Measurements from ENCODE around the gene C2.

Gene C2

GRCh38 chr6:31956796-31957195, 29.3 kb downstream of the C2 start:
- H3K27me3 ChIP-seq (ENCODE audit: insufficient read depth, low read length, poor library complexity), result no peaks in the 10 kb centered on the region
- TF ChIP-seq EZH2 (IDR thresholded peaks at IDR 0.05; ENCODE audit: borderline replicate concordance, low read depth, low read length, severe bottlenecking), result no peak
- TF ChIP-seq, protein P1, sequence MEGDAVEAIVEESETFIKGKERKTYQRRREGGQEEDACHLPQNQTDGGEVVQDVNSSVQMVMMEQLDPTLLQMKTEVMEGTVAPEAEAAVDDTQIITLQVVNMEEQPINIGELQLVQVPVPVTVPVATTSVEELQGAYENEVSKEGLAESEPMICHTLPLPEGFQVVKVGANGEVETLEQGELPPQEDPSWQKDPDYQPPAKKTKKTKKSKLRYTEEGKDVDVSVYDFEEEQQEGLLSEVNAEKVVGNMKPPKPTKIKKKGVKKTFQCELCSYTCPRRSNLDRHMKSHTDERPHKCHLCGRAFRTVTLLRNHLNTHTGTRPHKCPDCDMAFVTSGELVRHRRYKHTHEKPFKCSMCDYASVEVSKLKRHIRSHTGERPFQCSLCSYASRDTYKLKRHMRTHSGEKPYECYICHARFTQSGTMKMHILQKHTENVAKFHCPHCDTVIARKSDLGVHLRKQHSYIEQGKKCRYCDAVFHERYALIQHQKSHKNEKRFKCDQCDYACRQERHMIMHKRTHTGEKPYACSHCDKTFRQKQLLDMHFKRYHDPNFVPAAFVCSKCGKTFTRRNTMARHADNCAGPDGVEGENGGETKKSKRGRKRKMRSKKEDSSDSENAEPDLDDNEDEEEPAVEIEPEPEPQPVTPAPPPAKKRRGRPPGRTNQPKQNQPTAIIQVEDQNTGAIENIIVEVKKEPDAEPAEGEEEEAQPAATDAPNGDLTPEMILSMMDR (IDR thresholded peaks at IDR 0.05; ENCODE audit: borderline replicate concordance, extremely low read depth, low read length, poor library complexity, severe bottlenecking), result no peak
- H3K9me3 ChIP-seq (ENCODE audit: insufficient read depth, low read length, severe bottlenecking), result no peaks in the 10 kb centered on the region
- no peak overlapping the region for H3K9ac ChIP-seq (ENCODE audit: low read depth, low read length)
- peaks cover 67% of the 10 kb centered on the region for H3K36me3 ChIP-seq (ENCODE audit: insufficient read depth, low read length)
- H4K20me1 ChIP-seq (ENCODE audit: insufficient read depth, low read length), result no peaks in the 10 kb centered on the region
- H3K27ac ChIP-seq (ENCODE audit: low read length), result no peak overlapping the region
- H2AFZ ChIP-seq (ENCODE audit: low read depth, low read length), result no peak overlapping the region
- DNase-seq, result no peak
- peaks cover 35% of the 10 kb centered on the region for H3K4me1 ChIP-seq (ENCODE audit: insufficient read depth, low read length)
- no peak overlapping the region for H3K4me3 ChIP-seq (ENCODE audit: low read depth in 1 of 2, low read length in 2 of 2)
- H3K4me2 ChIP-seq (ENCODE audit: insufficient read depth, low read length), result peak overlapping the region; percentile 92
- ATAC-seq (ENCODE audit: insufficient read depth, low read depth), result no peak
- peaks cover 37% of the 10 kb centered on the region for H3K79me2 ChIP-seq (ENCODE audit: insufficient read depth, low read length)

DNA sequence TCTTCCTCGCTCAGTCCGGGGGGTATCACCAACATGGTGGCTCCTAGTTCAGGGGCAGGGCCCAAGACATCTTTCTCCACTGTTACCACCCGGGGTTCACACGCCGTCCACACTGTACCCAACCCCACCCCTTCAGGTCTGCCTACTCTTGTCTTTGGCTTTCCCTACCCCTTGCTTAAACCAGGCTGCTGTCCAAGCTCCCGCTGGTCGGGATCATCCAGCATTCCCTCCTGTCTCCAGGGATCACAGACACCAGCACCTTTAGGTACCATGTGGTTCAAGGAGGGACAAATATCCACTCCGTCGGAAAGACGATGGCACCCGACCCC, 30.9 kb downstream of the C2 start:
- H3K36me3 ChIP-seq (ENCODE audit: insufficient read depth, low read length), result peaks cover 67% of the 10 kb centered on the region
- no peaks in the 10 kb centered on the region for H4K20me1 ChIP-seq (ENCODE audit: insufficient read depth, low read length)
- H3K27me3 ChIP-seq (ENCODE audit: insufficient read depth, low read length, poor library complexity), result no peaks in the 10 kb centered on the region
- H3K9me3 ChIP-seq (ENCODE audit: insufficient read depth, low read length, severe bottlenecking), result no peaks in the 10 kb centered on the region
- H3K4me3 ChIP-seq (ENCODE audit: low read depth in 1 of 2, low read length in 2 of 2), result peak overlapping the region; percentile 86
- peak overlapping the region; percentile 92 for H3K4me2 ChIP-seq (ENCODE audit: insufficient read depth, low read length)
- H3K27ac ChIP-seq (ENCODE audit: low read length), result peak overlapping the region; percentile 74
- peaks cover 35% of the 10 kb centered on the region for H3K4me1 ChIP-seq (ENCODE audit: insufficient read depth, low read length)
- H2AFZ ChIP-seq (ENCODE audit: low read depth, low read length), result peak overlapping the region; percentile 86
- DNase-seq, result no peak
- ATAC-seq (ENCODE audit: insufficient read depth, low read depth), result no peak
- peaks cover 37% of the 10 kb centered on the region for H3K79me2 ChIP-seq (ENCODE audit: insufficient read depth, low read length)
- TF ChIP-seq EZH2 (IDR thresholded peaks at IDR 0.05; ENCODE audit: borderline replicate concordance, low read depth, low read length, severe bottlenecking), result no peak
- TF ChIP-seq, protein P1 (IDR thresholded peaks at IDR 0.05; ENCODE audit: borderline replicate concordance, extremely low read depth, low read length, poor library complexity, severe bottlenecking), result no peak
- H3K9ac ChIP-seq (ENCODE audit: low read depth, low read length), result peak overlapping the region; percentile 70

DNA sequence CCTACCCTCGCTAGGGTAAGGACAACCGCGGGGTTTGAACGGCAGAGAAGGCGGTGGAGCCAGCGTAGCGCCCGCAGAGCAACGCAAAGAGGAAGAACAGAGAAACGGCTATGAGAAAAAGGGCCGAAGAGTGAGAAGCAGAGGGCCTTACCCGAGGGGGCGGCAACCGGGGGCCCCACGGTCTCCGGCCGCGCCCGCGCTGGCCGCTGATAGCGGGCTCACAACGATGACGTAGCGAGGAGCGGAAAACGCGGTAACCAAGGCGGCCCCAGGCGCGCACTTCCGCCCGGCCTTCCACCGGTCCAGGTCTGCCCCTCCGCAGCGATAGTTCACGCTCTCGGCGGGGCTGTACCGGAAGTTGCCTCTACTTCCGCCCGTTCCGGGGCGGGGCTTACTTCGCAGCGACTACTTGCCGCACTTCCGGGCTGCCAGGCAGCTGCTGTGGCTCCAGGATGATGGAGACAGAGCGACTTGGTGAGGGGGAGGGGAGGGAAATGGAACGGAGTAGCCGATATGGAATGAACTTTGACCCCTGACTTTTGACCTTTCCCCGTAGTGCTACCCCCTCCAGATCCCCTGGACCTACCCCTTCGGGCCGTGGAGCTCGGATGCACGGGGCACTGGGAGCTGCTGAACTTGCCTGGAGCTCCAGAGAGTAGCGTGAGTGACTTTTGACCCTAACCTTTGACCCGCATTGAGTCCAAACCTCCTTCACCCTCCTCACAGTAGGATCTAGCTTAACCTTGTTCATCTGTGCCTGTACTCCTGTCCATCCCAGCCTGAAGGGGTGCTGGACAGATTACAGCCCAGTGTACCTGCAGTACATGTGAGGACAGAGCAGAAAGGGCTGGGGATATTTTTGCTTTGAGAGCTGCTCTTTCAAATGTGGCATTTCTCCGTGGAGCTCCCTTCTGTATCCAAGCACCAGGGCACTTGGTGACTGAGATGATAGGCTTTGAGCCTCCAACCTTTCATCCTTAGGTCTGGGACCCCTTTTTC, 31.5 kb downstream of the C2 start, which contains the start of the genes NELFE and SKIC2:
NELFE (minus strand) TSS at position 231 of the 999 bp plus-strand sequence. CDS start 525 bp downstream, outside the sequence.
SKIC2 (plus strand) TSS at position 435 of the 999 bp plus-strand sequence; CDS start at position 453, 18 bp downstream.
- Histone ChIP-seq H4K20me1 (ENCODE audit: insufficient read depth, low read length) (no peaks in the 10 kb centered on the region), H3K27me3 (ENCODE audit: insufficient read depth, low read length, poor library complexity) (no peaks in the 10 kb centered on the region), H3K4me3 (ENCODE audit: low read depth in 1 of 2, low read length in 2 of 2) (peak within 1 kb of the TSS; percentile 86), H3K9ac (ENCODE audit: low read depth, low read length) (peak within 1 kb of the TSS; percentile 70), H3K4me1 (ENCODE audit: insufficient read depth, low read length) (peaks cover 35% of the 10 kb centered on the region), H3K27ac (ENCODE audit: low read length) (peak within 1 kb of the TSS; percentile 86), H3K79me2 (ENCODE audit: insufficient read depth, low read length) (peaks cover 37% of the 10 kb centered on the region), H3K4me2 (ENCODE audit: insufficient read depth, low read length) (peak within 1 kb of the TSS; percentile 92), H2AFZ (ENCODE audit: low read depth, low read length) (peak within 1 kb of the TSS; percentile 86), H3K36me3 (ENCODE audit: insufficient read depth, low read length) (peaks cover 67% of the 10 kb centered on the region), H3K9me3 (ENCODE audit: insufficient read depth, low read length, severe bottlenecking) (no peaks in the 10 kb centered on the region)
- peak; percentile 99 for DNase-seq
- peak; percentile 98 for ATAC-seq (ENCODE audit: insufficient read depth, low read depth)
- no peak for TF ChIP-seq EZH2 (IDR thresholded peaks at IDR 0.05; ENCODE audit: borderline replicate concordance, low read depth, low read length, severe bottlenecking)
- TF ChIP-seq, protein P1 (IDR thresholded peaks at IDR 0.05; ENCODE audit: borderline replicate concordance, extremely low read depth, low read length, poor library complexity, severe bottlenecking), result no peak
